ENCODE measurements around the gene TAOK3.
"Not testable (repeated sequence)": the region's sequence is repeated elsewhere in the genome, so short reads cannot be mapped to it uniquely, and the experiment has no call there.

TAOK3 gene

GRCh38 chr12:118189741-118190191 is 182.9 kb downstream of the TAOK3 start:
- peak; percentile 51 for DNase-seq

GRCh38 chr12:118188690-118189371 is 183.9 kb downstream of the TAOK3 start:
- DNase-seq, result peak; percentile 42

DNA sequence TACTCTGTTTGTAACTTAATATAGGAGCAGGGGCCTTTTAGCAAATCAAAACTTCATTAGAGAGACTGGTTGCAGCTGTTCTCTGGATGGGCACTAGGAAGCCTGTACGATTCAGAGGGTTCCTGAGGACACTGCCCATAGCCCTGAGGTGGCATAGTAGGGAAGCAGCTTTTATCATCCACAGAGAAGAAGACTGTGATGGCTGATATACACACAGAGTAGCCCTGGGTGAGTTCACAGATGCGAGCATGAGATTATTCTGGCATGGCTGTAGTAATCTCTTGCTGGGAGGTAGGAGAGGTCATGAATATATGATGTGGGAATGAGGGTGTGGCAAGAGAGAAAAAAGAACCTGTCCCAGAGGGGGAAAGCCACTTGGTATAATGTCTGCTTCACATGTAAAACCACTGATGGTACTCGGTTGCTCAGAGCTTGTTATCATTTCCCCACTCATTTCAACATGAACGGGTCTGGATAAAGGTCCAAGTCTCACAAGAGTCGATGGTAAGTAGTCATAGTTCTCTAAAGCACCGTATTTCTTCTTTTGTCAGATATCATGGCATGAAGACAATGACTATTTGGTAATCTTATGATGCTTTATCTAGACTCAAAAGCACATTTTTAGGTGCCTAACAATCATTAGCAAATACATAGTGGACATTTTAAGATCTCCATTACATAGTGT is 184.8 kb downstream of the TAOK3 start:
- no peak for DNase-seq

GRCh38 chr12:118185602-118186397 is 186.9 kb downstream of the TAOK3 start:
- no peak for DNase-seq

DNA sequence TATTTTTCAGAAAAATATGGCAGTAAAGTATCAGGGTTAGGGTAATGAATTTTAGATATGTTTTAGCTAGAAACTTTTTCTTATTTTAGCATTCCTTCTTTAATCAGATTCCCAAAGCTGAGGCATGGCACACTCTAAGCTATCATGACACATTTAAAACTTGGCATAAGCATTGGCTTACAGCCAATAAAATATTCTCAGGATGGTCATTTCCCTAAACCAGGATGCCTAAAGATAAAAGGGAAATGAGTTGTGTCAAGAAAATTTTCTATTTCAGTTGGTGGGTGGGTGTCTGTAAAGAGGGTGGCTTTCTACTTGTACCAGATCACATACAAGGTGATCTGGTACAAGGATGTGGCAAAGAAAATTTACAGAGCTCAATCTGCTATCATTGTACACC is 189.0 kb downstream of the TAOK3 start:
- no peak for DNase-seq

DNA sequence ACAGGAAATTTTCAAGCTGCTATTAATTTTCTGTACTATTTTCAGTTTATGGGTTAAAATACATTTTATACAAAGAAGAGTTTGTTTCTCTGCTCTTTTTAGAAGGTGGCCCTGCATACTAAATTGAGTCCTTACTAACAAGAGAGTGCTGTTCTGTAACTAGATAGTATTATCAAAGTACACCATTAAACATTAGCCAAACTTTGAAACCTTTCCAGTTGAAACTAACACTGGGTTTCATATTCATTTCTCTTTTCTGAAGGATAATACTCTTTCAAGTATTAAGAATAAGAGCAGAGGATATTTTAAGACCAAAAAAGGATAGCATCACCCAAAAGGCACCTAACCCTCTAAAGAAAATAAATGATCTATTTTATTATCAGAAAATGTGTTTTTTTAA is 189.6 kb downstream of the TAOK3 start:
- no peak for DNase-seq

- no peak for DNase-seq
Observed at GRCh38 chr12:118175823-118176447, 196.8 kb downstream of the TAOK3 start.

GRCh38 chr12:118166946-118167345 is 205.8 kb downstream of the TAOK3 start:
- no peak for DNase-seq

- DNase-seq, result no peak
Observed at GRCh38 chr12:118164798-118165486, 207.8 kb downstream of the TAOK3 start.

DNA sequence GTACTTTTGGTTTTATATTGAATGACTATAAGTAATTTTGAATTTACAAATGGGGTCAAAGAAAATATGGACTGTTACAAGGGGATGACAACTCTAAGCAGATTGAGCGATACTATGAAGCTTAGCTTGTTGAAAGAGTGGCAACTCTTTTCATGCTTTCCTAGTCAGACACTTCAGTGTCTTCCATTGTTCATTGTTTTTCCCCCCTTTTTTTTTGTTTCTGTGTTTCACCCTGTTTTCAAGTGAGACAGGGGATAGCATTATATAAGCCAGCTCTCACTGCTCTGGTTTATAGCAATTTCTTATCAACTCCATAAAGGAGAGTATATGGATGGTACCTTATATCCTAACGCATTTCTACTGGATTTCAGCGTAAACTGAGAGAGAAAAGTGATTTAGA is 212.2 kb downstream of the TAOK3 start:
- DNase-seq, result no peak

DNA sequence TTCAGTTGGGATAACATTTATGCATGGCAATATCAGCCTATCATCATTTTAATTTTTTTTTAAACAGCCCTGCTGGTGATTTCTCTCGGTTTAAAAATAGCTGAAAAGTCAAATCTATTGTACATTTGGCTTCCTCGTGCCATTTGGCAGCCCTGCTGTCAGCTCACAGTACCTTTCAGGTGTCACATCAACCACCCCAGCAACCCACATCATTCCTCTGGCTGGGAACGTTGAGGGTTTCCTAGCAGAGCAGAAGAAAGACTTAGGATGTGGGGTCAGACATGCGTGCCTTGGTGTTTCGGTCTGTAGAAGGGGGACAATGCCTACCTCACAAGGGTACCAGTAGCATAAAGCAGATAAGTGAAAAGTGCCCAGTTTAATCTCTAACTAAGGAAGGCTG is 221.0 kb downstream of the TAOK3 start:
- DNase-seq, result no peak

GRCh38 chr12:118150625-118151024 is 222.1 kb downstream of the TAOK3 start:
- DNase-seq, result no peak

GRCh38 chr12:118148287-118148686 is 224.4 kb downstream of the TAOK3 start:
- no peak for DNase-seq

DNA sequence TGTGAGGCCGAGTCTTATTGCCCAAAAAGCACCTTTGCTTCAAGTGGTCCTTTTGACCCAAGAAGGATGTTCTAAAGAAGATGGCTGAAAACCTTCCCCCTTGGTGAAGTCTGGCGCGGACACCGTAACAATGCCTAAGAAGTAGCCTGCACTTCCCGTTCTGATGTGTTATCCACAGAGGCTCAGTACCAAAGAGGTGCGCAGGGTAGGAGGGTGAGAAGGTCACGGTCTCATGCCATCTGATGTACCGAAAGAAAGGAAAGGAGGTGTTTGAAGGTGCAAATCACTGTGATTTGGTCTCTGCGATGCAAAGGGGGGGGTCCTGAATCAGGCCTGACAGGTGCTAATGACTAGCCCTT is 226.9 kb downstream of the TAOK3 start:
- no peak for DNase-seq

- DNase-seq, result no peak
Observed at GRCh38 chr12:118145113-118145797, 227.5 kb downstream of the TAOK3 start.

DNA sequence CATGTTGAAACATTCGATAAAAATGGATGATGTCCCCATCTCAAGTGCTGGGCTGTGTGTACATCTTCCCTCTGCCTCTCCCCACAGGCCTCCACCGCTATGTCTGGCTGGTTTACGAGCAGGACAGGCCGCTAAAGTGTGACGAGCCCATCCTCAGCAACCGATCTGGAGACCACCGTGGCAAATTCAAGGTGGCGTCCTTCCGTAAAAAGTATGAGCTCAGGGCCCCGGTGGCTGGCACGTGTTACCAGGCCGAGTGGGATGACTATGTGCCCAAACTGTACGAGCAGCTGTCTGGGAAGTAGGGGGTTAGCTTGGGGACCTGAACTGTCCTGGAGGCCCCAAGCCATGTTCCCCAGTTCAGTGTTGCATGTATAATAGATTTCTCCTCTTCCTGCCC is 228.2 kb downstream of the TAOK3 start:
- DNase-seq, result no peak

DNA sequence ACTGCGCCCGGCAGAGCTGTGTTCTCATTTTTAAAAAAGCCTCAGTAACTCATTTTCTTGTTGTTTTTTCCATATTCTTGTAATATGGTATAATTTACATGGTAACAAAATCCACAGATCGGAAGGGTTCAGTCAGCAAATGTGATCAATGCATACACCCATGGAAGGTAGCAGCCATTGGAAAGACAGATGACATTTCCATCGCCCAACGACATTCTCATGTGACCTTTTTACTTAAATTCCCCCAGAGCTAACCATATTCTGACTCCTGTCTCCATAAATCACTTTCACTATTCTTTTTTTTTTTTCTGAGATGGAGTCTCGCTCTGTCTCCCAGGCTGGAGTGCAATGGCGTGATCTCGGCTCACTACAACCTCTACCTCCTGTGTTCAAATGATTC is 231.9 kb downstream of the TAOK3 start:
- DNase-seq, result no peak

GRCh38 chr12:118137148-118137678 is 235.5 kb downstream of the TAOK3 start:
- no peak for DNase-seq

DNA sequence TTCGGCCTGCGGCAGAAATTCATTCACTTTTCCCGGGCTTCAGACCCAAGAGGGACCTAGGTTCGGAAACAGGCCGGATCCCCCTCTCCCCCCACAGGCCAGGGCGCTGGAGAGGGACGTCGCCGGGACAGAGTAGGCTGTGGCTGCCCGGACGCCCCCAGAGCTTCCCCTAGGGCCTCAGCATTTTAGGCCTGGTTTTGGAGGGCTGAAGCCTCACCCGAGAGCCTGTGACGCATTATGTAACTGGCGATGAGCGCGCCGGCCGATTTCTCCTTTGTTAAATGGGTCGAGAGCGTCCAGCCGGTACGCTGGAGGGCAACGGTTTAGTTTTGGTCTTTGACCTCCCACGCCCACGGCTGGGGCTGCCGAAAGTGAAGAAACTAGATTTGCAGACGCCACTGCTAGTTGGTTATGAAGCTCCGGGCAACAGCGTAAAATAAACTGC is 236.1 kb downstream of the TAOK3 start:
- no peak for DNase-seq

DNA sequence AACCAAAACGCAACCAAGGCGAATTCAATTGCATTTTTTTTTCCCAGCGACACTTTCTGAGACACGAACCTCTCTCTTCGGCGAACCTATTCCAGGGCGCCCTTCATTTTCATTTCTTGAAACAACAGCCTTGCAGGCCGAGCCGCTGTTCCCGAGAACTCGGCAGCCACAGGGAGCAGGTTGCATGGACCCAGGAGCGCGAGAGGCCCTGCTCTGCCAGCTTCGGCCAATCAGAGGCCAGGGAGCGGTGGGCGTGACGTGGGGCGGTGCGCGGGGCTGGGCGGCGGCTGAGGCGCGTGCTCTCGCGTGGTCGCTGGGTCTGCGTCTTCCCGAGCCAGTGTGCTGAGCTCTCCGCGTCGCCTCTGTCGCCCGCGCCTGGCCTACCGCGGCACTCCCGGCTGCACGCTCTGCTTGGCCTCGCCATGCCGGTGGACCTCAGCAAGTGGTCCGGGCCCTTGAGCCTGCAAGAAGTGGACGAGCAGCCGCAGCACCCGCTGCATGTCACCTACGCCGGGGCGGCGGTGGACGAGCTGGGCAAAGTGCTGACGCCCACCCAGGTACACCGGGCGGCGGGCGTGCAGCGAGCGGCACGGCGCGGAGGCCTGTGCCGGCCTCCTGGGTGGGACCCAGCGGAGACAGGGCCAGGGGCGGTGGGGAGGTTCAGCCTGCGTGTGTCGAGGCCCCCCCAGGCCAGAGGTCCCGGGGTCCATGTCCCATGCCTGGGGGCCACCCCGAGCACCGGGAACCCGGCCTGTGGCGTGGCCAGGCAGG is 236.7 kb downstream of the TAOK3 start, which contains the start of gene PEBP1:
Gene PEBP1, plus strand, starts transcription at position 337 of the 771 bp plus-strand sequence. Its CDS starts 86 bp downstream, at position 423.
- peak; percentile 92 for DNase-seq

- DNase-seq, result not testable (repeated sequence)
Observed at GRCh38 chr12:118129436-118129835, 243.3 kb downstream of the TAOK3 start.
